Mesodermal cell (in vitro differentiated cells): Measurements from ENCODE around the gene COQ8B.

Experiments used
- H3K27ac ChIP-seq: 2 replicates; pipeline ENCODE4 v1.7.0; 2013; ENCODE audit warnings: mild to moderate bottlenecking, low read depth, low read length, moderate library complexity; ENCODE audit not compliant: severe bottlenecking
- H3K36me3 ChIP-seq: 2 replicates; pipeline ENCODE4 v1.7.1; 2013; ENCODE audit warnings: mild to moderate bottlenecking, low read length, moderate library complexity; ENCODE audit not compliant: control insufficient read depth, insufficient read depth
- H3K4me1 ChIP-seq: one replicate; pipeline ENCODE4 v1.7.1; 2013; ENCODE audit warnings: mild to moderate bottlenecking, low read length; ENCODE audit not compliant: insufficient read depth, control insufficient read depth, poor library complexity, severe bottlenecking
- H3K4me3 ChIP-seq: 2 replicates; pipeline ENCODE4 v1.7.0; 2013; ENCODE audit warnings: low read length, control low read depth, mild to moderate bottlenecking; ENCODE audit not compliant: insufficient read depth, poor library complexity, severe bottlenecking; ENCODE audit errors: extremely low read depth
- H3K9me3 ChIP-seq: 2 replicates; pipeline ENCODE4 v1.7.1; 2013; ENCODE audit warnings: mild to moderate bottlenecking, low read length, moderate library complexity; ENCODE audit not compliant: control insufficient read depth
- WGBS, 2 experiments: methylation state at CpG; one replicate each; pipeline ENCODE4 v1.1.5; 2013; ENCODE audit warnings: missing lambda C conversion rate in 2 of 2; ENCODE audit not compliant: insufficient coverage in 2 of 2; 5-methylcytosine and 5-hydroxymethylcytosine counted together

Gene COQ8B

GRCh38 chr19:40685016-40685526, 31.6 kb downstream of the COQ8B start:
- WGBS, 2 experiments, result 96 to 98% methylated on average over 3 of the region's 3 CpGs
- peaks cover 55% of the 10 kb centered on the region for H3K36me3 ChIP-seq
- no peak overlapping the region for H3K4me3 ChIP-seq

DNA sequence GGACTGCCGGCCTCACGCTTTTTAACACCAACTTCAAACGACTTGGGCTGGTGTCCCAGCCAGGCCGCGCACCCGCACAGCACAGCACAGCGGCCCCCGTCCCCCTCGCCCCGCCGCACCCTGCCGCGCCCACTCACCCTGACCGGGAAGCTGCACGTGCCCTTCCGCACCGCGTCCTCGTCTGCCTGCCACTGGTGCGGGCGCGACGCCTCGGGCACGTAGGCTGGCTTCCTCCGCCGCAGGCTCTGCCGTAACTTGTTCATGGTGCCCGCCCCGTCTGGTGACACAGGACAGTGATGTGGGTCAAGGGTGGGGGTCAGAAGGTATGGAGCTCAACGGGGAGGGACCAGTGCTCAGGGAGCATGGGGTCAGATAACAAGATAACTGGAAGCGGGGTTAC, 32.4 kb downstream of the COQ8B start:
- Histone ChIP-seq H3K9me3 (no peaks in the 10 kb centered on the region), H3K4me3 (no peak overlapping the region), H3K27ac (no peak overlapping the region), H3K36me3 (peaks cover 63% of the 10 kb centered on the region), H3K4me1 (no peaks in the 10 kb centered on the region)
- WGBS, 2 experiments, result 96% methylated on average over 23 to 32 of the region's 32 CpGs

More at GRCh38 chr19:40685016-40685526, 31.6 kb downstream of the COQ8B start:
- H3K9me3 ChIP-seq, result no peaks in the 10 kb centered on the region
- no peaks in the 10 kb centered on the region for H3K4me1 ChIP-seq
- no peak overlapping the region for H3K27ac ChIP-seq

DNA sequence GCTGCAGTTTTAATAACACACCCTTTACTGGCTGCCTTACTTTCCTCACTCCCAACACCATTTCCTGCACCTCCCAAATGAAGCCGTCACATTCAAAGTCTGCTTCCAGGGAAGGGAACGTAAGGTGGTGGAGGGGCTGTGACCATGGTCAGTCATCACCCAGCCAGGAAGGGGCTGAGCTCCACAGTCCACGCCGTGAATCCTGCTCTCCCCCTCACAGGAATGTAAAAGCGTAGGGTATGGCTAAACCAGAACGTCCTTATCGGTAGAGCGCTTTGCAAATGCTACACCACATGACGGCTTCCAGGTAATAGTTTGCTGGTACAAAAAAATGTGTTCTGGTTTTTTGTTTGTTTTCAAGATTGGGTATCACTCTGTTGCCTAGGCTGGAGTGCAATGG, 33.2 kb downstream of the COQ8B start:
- Histone ChIP-seq H3K27ac (no peak overlapping the region), H3K9me3 (no peaks in the 10 kb centered on the region), H3K4me3 (no peak overlapping the region), H3K4me1 (no peaks in the 10 kb centered on the region), H3K36me3 (peaks cover 71% of the 10 kb centered on the region)
- WGBS, 2 experiments, result 97 to 98% methylated on average over 7 to 9 of the region's 9 CpGs

- Histone ChIP-seq H3K36me3 (peaks cover 80% of the 10 kb centered on the region), H3K4me3 (no peak overlapping the region), H3K9me3 (no peaks in the 10 kb centered on the region), H3K4me1 (no peaks in the 10 kb centered on the region), H3K27ac (no peak overlapping the region)
- WGBS, 2 experiments, result 91 to 97% methylated on average over 11 of the region's 18 CpGs
Observed at GRCh38 chr19:40682431-40682964, 34.2 kb downstream of the COQ8B start.

DNA sequence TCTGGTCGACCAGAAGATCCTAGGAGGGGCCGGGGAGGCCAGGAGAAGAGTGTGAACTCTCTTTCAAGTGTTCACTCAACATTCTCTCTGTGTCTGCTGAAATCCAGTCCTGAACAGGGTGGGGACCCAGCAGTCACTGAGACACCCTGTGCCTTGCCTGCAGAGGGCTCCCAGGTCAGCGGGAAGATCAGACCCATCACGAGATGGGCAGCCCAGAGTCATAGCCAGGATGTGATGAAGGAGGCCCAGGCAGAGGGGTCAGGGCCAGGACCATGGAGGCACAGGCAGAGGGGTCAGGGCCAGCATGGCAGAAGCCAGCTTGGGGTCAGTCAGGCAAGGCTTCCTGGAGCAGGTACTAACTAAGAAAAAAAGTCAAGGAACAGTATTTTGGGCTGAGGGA, 35.6 kb downstream of the COQ8B start:
- Histone ChIP-seq H3K36me3 (peaks cover 88% of the 10 kb centered on the region), H3K27ac (no peak overlapping the region), H3K9me3 (no peaks in the 10 kb centered on the region), H3K4me1 (no peaks in the 10 kb centered on the region), H3K4me3 (no peak overlapping the region)
- 91 to 96% methylated on average over 4 of the region's 4 CpGs for WGBS, 2 experiments

GRCh38 chr19:40677156-40677555, 39.5 kb downstream of the COQ8B start:
- 97 to 99% methylated on average over 21 to 23 of the region's 23 CpGs for WGBS, 2 experiments
- Histone ChIP-seq H3K4me1 (no peaks in the 10 kb centered on the region), H3K36me3 (peaks cover 96% of the 10 kb centered on the region), H3K27ac (no peak overlapping the region), H3K9me3 (no peaks in the 10 kb centered on the region), H3K4me3 (no peak overlapping the region)

- 90 to 96% methylated on average over 3 of the region's 3 CpGs for WGBS, 2 experiments
- Histone ChIP-seq H3K4me1 (no peaks in the 10 kb centered on the region), H3K36me3 (peaks cover 97% of the 10 kb centered on the region), H3K4me3 (no peak overlapping the region), H3K9me3 (peaks cover 4% of the 10 kb centered on the region), H3K27ac (no peak overlapping the region)
Observed at GRCh38 chr19:40674291-40674690, 42.4 kb downstream of the COQ8B start.

- Histone ChIP-seq H3K36me3 (peaks cover 97% of the 10 kb centered on the region), H3K4me1 (no peaks in the 10 kb centered on the region), H3K27ac (no peak overlapping the region), H3K4me3 (no peak overlapping the region), H3K9me3 (peaks cover 4% of the 10 kb centered on the region)
- WGBS, 2 experiments, result 96 to 98% methylated on average over 8 to 9 of the region's 11 CpGs
Observed at GRCh38 chr19:40673397-40673796, 43.3 kb downstream of the COQ8B start.

GRCh38 chr19:40672573-40673299, 44.0 kb downstream of the COQ8B start:
- no peak overlapping the region for H3K4me3 ChIP-seq

DNA sequence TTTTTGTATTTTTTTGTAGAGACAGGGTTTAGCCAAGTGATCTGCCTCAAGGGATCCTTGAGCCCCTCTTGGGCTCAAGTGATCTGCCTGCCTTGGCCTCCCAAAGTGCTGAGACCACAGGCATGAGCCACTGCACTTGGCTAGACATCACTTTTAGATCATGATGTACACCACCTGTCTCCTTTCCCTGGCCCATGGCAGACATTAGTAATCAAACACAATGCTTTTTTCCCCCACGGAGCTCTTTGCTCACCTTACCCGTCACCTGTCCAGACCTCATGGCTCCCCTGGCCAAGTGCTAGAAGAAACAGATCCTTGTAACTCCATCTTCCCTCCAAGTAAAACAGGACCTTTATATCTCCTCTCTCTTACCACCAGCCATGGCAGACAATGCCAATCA, 44.6 kb downstream of the COQ8B start:
- 83 to 90% methylated on average over 1 to 2 of the region's 2 CpGs for WGBS, 2 experiments
- H3K36me3 ChIP-seq, result peaks cover 96% of the 10 kb centered on the region

More at GRCh38 chr19:40672573-40673299, 44.0 kb downstream of the COQ8B start:
- Histone ChIP-seq H3K4me1 (no peaks in the 10 kb centered on the region), H3K36me3 (peaks cover 96% of the 10 kb centered on the region), H3K9me3 (peaks cover 4% of the 10 kb centered on the region), H3K27ac (no peak overlapping the region)
- 94 to 95% methylated on average over 7 of the region's 7 CpGs for WGBS, 2 experiments

GRCh38 chr19:40671404-40671803, 45.3 kb downstream of the COQ8B start:
- Histone ChIP-seq H3K4me1 (no peaks in the 10 kb centered on the region), H3K9me3 (peaks cover 4% of the 10 kb centered on the region), H3K36me3 (peaks cover 91% of the 10 kb centered on the region), H3K4me3 (no peak overlapping the region), H3K27ac (no peak overlapping the region)
- 93 to 98% methylated on average over 5 to 8 of the region's 9 CpGs for WGBS, 2 experiments

More for the DNA sequence above, 44.6 kb downstream of the COQ8B start:
- Histone ChIP-seq H3K27ac (no peak overlapping the region), H3K9me3 (peaks cover 4% of the 10 kb centered on the region), H3K4me3 (no peak overlapping the region), H3K4me1 (no peaks in the 10 kb centered on the region)
